GM13976 (cell line): ENCODE data around the gene HMGCS1.
A peak's percentile ranks its signal among the peaks of the same experiment; 100 is the strongest.

Experiments used
- DNase-seq: peaks from one replicate; pipeline ENCODE4 v3.0.0; 2012; ENCODE audit warnings: low spot score
- in situ Hi-C: fragments of 300-500 bp; cut with MboI; formaldehyde crosslinking; loops from one replicate; pipeline ENCODE4 v1.12.0; 2022; ENCODE audit warnings: low sequenced_read_pairs, mixed read lengths, inconsistent platforms; ENCODE audit not compliant: unreplicated experiment
- TF ChIP-seq, protein P1 (sequence below): IDR thresholded peaks from 2 replicates; pipeline ENCODE4 v1.5.1; 2012; ENCODE audit warnings: borderline replicate concordance, mild to moderate bottlenecking; ENCODE audit not compliant: insufficient read depth; ENCODE audit errors: extremely low read depth, missing control alignments, control extremely low read depth

The HMGCS1 gene

DNA sequence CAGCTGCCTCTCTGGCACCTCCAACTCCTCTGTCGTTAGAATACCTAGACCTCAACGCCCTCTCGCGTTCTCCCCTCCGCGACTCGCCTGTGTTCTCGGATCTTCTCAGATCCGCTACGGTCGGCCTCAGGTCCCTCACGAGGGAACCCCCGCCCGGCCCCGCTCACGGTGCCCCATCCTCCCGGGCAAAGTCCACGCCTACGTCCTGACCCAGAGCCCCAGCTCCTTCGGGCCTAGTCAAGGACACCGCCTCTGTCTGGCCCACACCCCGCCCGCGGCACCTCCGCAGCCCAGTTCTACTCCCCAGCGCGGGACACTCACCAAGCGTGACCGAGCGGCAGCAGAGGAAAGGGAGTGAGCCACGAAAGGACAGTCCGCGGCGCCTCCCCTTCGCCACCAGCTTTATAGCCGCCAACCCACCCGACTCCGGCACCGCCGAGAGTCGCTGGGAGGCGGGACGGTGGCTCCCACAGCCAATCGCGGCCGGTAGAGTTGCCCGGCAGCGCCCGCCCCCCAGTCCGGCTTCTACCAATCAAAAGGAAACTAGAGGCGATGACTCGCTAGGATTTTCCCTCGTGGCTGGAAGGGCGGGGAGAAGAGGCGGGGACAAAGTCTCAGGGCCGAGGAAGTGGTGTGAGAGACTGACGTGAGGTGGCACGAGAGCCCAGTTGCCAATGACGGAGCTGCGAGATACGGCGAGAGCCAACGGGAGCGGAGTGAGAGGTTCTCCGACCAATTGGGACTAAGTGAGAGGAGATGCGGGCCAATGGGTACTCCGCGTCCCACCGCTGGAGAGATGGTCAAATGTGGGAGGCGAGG lies at the start of gene HMGCS1:
HMGCS1 (minus strand) TSS at position 378 of the 819 bp plus-strand sequence. CDS start 14,447 bp downstream, outside the sequence.
- TF ChIP-seq, protein P1, sequence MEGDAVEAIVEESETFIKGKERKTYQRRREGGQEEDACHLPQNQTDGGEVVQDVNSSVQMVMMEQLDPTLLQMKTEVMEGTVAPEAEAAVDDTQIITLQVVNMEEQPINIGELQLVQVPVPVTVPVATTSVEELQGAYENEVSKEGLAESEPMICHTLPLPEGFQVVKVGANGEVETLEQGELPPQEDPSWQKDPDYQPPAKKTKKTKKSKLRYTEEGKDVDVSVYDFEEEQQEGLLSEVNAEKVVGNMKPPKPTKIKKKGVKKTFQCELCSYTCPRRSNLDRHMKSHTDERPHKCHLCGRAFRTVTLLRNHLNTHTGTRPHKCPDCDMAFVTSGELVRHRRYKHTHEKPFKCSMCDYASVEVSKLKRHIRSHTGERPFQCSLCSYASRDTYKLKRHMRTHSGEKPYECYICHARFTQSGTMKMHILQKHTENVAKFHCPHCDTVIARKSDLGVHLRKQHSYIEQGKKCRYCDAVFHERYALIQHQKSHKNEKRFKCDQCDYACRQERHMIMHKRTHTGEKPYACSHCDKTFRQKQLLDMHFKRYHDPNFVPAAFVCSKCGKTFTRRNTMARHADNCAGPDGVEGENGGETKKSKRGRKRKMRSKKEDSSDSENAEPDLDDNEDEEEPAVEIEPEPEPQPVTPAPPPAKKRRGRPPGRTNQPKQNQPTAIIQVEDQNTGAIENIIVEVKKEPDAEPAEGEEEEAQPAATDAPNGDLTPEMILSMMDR = no peak
- in situ Hi-C loops = no loop called here
- peak; percentile 97 for DNase-seq

GRCh38 chr5:43358726-43359125 lies 45.5 kb upstream of the HMGCS1 start:
- DNase-seq = no peak
- TF ChIP-seq, protein P1 = no peak
- in situ Hi-C loops = no loop called here

GRCh38 chr5:43358301-43358700 lies 45.1 kb upstream of the HMGCS1 start:
- in situ Hi-C loops = no loop called here
- DNase-seq = no peak
- TF ChIP-seq, protein P1 = no peak

GRCh38 chr5:43357878-43358281 lies 44.7 kb upstream of the HMGCS1 start:
- in situ Hi-C loops = no loop called here
- no peak for DNase-seq
- TF ChIP-seq, protein P1 = no peak

DNA sequence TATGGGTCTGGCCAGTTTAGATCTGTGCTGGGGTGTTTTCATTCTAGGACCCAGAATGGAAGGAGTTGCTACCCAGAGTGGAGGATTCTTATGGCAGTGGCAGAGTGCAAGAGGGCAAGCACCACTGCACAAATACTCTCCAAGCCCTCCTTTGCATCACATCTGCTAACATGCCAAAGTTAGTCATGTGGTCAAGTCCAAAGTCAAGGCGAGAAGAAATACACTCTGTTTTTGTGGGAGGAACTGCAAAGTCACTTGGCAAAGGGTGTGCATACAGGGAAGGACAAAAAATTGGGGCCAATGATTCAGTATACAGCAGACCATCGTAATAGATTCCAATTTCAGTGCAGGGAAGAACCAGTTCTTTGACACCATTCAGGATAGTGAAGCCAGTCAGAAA lies 43.9 kb upstream of the HMGCS1 start:
- TF ChIP-seq, protein P1 = no peak
- in situ Hi-C loops = no loop called here
- DNase-seq = no peak

DNA sequence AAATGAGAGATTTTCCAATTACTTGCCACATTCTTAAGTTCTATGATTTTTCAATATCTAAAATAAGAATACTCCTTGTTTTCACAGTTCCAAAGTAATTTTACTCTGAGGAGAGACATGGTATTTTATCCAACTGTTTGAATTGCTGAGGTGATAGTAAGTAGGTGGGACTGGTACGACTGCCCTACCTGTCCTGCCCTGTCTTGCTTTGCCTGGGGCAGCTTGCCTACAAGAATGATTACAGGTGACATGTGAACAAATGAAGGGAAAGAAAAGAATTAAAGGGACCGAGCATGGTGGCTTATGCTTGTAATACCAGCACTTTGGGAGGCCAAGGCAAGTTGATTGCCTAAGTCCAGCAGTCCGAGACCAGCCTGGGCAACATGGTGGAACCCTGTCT lies 41.6 kb upstream of the HMGCS1 start:
- in situ Hi-C loops = no loop called here
- TF ChIP-seq, protein P1 = no peak
- DNase-seq = no peak
